OCI-LY1 (cell line): ENCODE measurements around the gene SYNPO2.

Source experiments
- H2AFZ ChIP-seq: fragments of 200-600 bp; sonication (generic), shearing (Covaris generic); 2 replicates; pipeline ENCODE4 v1.6.0; 2014; ENCODE audit warnings: antibody characterized with exemption, mild to moderate bottlenecking, low read length
- H3F3A ChIP-seq: fragments of 200-600 bp; sonication (generic), shearing (Covaris generic); 2 replicates; pipeline ENCODE4 v1.6.0; 2014; ENCODE audit warnings: mild to moderate bottlenecking, antibody characterized with exemption, low read length, moderate library complexity; ENCODE audit not compliant: insufficient read depth
- H3K27ac ChIP-seq: fragments of 200-600 bp; sonication (generic); 2 replicates; pipeline ENCODE4 v1.5.1; 2014; ENCODE audit warnings: low read length, mixed run types, mild to moderate bottlenecking, low read depth; ENCODE audit not compliant: poor library complexity, severe bottlenecking
- H3K27me3 ChIP-seq: fragments of 200-600 bp; sonication (generic); 2 replicates; pipeline ENCODE4 v1.6.0; 2014; ENCODE audit warnings: antibody characterized with exemption, mild to moderate bottlenecking, low read length, moderate library complexity; ENCODE audit not compliant: insufficient read depth
- H3K36me3 ChIP-seq: fragments of 200-600 bp; sonication (generic); 2 replicates; pipeline ENCODE4 v1.6.1; 2014; ENCODE audit warnings: mild to moderate bottlenecking, antibody characterized with exemption, low read length, moderate library complexity, mixed read lengths; ENCODE audit not compliant: insufficient read depth
- H3K4me1 ChIP-seq: fragments of 200-600 bp; sonication (generic); 2 replicates; pipeline ENCODE4 v1.5.1; 2014; ENCODE audit warnings: mild to moderate bottlenecking, low read length, moderate library complexity; ENCODE audit not compliant: insufficient read depth, severe bottlenecking
- H3K4me2 ChIP-seq: fragments of 200-600 bp; sonication (generic), shearing (Covaris generic); 2 replicates; pipeline ENCODE4 v1.6.1; 2014; ENCODE audit warnings: low read length
- H3K4me3 ChIP-seq: fragments of 200-600 bp; sonication (generic); 2 replicates; pipeline ENCODE4 v1.5.1; 2014; ENCODE audit warnings: low read length, low read depth, mild to moderate bottlenecking, mixed read lengths; ENCODE audit not compliant: poor library complexity, severe bottlenecking
- H3K79me2 ChIP-seq: fragments of 200-600 bp; shearing (Covaris generic); 2 replicates; pipeline ENCODE4 v1.6.1; 2016; ENCODE audit warnings: mixed run types, low read length, mixed read lengths; ENCODE audit not compliant: insufficient read depth
- H3K9ac ChIP-seq: fragments of 200-600 bp; sonication (generic), shearing (Covaris generic); 2 replicates; pipeline ENCODE4 v1.6.1; 2014; ENCODE audit warnings: mild to moderate bottlenecking, low read length, mixed read lengths
- H3K9me2 ChIP-seq: fragments of 200-600 bp; sonication (generic), shearing (Covaris generic); 2 replicates; pipeline ENCODE4 v1.6.1; 2014; ENCODE audit warnings: low read depth, mild to moderate bottlenecking, low read length, mixed read lengths
- H3K9me3 ChIP-seq: fragments of 200-600 bp; shearing (Covaris generic); 2 replicates; pipeline ENCODE4 v1.6.1; 2014; ENCODE audit warnings: low read length, mixed read lengths
- H4K20me1 ChIP-seq: fragments of 200-600 bp; sonication (generic), shearing (Covaris generic); 2 replicates; pipeline ENCODE4 v1.6.0; 2016; ENCODE audit warnings: mild to moderate bottlenecking, low read length; ENCODE audit not compliant: insufficient read depth
- CTCF ChIP-seq: fragments of 200-600 bp; sonication (generic), shearing (Covaris generic); IDR thresholded peaks from 2 replicates; pipeline ENCODE4 v1.5.1; 2017; ENCODE audit warnings: mild to moderate bottlenecking, antibody characterized with exemption, low read length, moderate library complexity, mixed read lengths
- EZH2 ChIP-seq: fragments of 200-600 bp; sonication (generic), shearing (Covaris generic); IDR thresholded peaks from 2 replicates; pipeline ENCODE4 v1.8.0; 2017; ENCODE audit warnings: borderline replicate concordance, mixed run types, mild to moderate bottlenecking, antibody characterized with exemption, low read length, moderate library complexity, mixed read lengths

Gene SYNPO2

DNA sequence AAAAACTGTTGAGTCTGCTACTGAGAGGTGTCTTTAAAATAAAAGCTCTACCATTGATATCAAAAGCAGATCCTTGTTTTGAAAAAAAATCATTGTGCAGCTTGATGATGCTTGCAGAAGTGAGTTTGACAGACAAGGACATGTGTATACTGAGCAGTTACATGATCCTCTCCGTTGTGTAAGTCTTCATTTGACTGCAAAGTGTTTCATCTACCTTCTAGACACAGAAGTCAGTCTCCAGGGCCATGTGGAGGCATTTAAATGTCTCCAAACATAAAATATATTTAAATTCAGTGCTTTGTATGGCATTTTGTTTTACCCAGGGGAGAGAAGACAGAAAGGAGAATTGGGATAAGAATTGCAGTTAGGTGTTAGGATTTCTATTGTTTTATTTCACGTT, 139.2 kb downstream of the SYNPO2 start:
- Histone ChIP-seq H3K27ac (no peak overlapping the region), H4K20me1 (no peaks in the 10 kb centered on the region), H3K4me3 (no peak overlapping the region), H3F3A (no peaks in the 10 kb centered on the region), H3K4me2 (no peak overlapping the region), H2AFZ (no peak overlapping the region), H3K27me3 (no peaks in the 10 kb centered on the region), H3K9me2 (no peaks in the 10 kb centered on the region), H3K79me2 (no peaks in the 10 kb centered on the region), H3K9me3 (no peaks in the 10 kb centered on the region), H3K36me3 (no peaks in the 10 kb centered on the region), H3K9ac (no peak overlapping the region), H3K4me1 (peaks cover 10% of the 10 kb centered on the region)
- TF ChIP-seq CTCF (no peak), EZH2 (no peak)

DNA sequence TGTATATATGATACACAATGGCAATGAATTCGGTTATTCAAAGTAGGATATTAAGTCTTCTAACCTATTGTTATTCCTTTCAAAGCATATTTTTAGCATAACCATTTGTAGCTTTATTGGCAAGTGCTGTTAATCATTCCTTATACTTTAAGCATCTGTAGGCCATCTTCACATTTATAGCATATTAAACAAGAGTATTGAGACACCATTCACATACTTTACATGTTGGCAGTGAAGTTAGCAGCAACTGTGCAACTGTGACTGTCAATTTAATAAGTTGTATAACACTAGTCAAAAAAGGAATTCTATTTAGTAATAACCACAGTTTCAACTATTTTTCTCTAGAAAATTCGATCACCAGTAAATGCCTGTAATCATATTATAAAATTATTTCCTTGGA, 139.6 kb downstream of the SYNPO2 start:
- no peaks in the 10 kb centered on the region for H3K36me3 ChIP-seq
- no peak overlapping the region for H3K27ac ChIP-seq
- H3K4me2 ChIP-seq: no peak overlapping the region
- no peak overlapping the region for H3K9ac ChIP-seq
- H3K79me2 ChIP-seq: no peaks in the 10 kb centered on the region
- H3K9me2 ChIP-seq: no peaks in the 10 kb centered on the region
- peaks cover 10% of the 10 kb centered on the region for H3K4me1 ChIP-seq
- no peak for TF ChIP-seq CTCF
- no peak for TF ChIP-seq EZH2
- H3K4me3 ChIP-seq: no peak overlapping the region
- H3K9me3 ChIP-seq: no peaks in the 10 kb centered on the region
- no peaks in the 10 kb centered on the region for H3K27me3 ChIP-seq
- H4K20me1 ChIP-seq: no peaks in the 10 kb centered on the region
- H2AFZ ChIP-seq: no peak overlapping the region
- H3F3A ChIP-seq: no peaks in the 10 kb centered on the region

- no peaks in the 10 kb centered on the region for H3K79me2 ChIP-seq
- H3K9me3 ChIP-seq: no peaks in the 10 kb centered on the region
- no peak overlapping the region for H2AFZ ChIP-seq
- H3K9me2 ChIP-seq: no peaks in the 10 kb centered on the region
- H3K4me1 ChIP-seq: peaks cover 10% of the 10 kb centered on the region
- no peak overlapping the region for H3K4me2 ChIP-seq
- H3K27me3 ChIP-seq: no peaks in the 10 kb centered on the region
- H4K20me1 ChIP-seq: no peaks in the 10 kb centered on the region
- H3K9ac ChIP-seq: no peak overlapping the region
- H3F3A ChIP-seq: no peaks in the 10 kb centered on the region
- TF ChIP-seq CTCF (no peak), EZH2 (no peak)
- H3K36me3 ChIP-seq: no peaks in the 10 kb centered on the region
- H3K27ac ChIP-seq: no peak overlapping the region
- H3K4me3 ChIP-seq: no peak overlapping the region
Measured at GRCh38 chr4:119029847-119030535, 141.3 kb downstream of the SYNPO2 start.
